Measurements from ENCODE around the gene SLC35D2.
"Not testable (repeated sequence)": the region's sequence is repeated elsewhere in the genome, so short reads cannot be mapped to it uniquely, and the experiment has no call there.

The SLC35D2 gene

DNA sequence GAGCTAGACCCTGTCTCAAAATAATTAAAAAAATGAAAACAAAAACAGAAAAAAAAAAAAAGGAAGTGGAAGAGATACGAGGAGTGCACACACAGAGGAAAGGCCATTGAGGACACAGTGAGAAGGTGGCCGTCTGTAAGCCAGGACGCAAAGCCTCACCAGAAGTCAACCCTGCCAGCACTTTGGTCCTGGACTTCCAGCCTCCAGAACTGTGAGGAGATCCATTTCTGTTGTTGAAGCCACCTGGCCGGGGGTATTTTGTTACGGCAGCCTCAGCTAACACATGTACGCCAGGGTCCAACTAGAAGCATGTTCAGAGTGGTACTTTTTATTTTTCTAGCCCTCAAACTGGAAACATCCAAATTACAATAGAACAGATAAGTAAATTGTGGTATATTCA is 21.8 kb downstream of the SLC35D2 start:
- DNase-seq (ENCODE audit: low spot score): no peak

DNA sequence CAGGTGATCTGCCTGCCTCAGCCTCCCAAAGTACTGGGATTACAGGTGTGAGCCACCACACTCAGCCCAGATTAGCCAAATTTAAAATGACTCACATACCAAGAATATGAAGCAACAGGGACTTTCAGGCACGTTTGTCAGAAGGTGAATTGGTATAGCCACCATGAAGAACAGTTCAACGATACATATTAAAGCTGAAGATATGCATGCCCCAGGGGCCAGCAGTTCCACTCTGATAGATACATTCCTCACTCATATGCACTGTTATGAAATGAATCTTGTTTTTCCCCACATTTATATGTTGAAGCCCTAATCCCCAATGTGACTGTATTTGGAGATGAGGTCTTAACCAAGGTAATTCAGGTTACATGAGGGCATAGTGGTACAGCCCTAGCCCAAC is 22.5 kb downstream of the SLC35D2 start:
- DNase-seq (ENCODE audit: low spot score): no peak

GRCh38 chr9:96360523-96360922 is 23.0 kb downstream of the SLC35D2 start:
- DNase-seq (ENCODE audit: low spot score): not testable (repeated sequence)

DNA sequence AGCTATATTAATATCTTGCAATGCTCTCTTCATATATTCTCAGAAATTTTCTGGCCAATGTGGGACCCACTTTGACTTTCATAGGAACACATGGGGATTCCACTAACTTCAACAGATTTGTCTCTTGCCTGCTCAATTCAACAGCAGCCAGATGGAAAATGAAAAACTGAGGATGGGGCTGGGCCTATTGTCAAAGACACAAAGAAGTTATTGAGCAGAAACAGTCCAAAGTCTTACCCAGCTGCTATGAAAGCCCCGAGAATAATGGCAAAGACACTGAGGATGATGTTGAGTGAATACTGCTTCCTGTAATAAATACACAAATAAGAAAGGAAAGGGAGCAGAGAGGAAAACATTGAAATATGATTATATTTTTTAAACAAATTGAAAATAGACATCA is 32.6 kb downstream of the SLC35D2 start:
- DNase-seq (ENCODE audit: low spot score): no peak

DNA sequence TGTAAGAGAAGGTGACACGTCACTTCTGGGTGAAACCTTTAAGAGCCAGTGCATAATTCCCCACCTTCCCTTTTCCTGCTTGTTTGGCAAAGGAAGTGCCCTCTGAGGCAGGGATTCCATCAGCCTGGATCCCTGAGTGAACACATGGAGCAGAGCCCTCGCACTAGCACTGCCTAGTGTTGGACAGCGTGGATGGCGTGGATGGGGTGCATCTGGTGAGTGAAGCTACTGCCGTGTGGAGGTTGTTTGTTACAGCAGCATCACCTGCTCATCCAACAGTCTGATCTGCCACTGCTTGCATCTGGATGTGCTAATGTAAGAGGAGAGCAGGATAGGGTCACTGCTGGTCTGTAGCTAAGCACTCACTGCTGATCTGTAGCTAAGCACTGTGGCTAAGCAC is 35.2 kb downstream of the SLC35D2 start:
- no peak for DNase-seq (ENCODE audit: low spot score)

DNA sequence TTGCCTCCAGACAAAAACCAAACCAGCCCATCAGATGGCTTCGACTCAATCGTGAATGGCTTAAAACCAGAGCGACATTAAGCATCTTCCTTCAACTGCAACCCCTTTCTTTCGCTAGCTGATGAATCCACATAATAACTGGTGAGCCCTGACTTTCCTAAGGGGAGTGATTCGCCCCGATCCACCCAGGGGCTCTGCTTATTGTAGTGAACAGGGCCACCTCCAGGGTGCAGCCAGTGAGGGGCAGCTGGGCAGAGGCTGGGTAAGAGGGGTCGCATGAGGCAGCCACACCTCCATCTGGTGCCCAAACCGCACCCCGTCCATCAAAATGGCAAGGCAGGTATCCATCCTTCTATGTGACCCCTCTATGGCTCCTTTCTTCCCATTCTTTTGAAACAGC is 38.0 kb downstream of the SLC35D2 start:
- no peak for DNase-seq (ENCODE audit: low spot score)

DNA sequence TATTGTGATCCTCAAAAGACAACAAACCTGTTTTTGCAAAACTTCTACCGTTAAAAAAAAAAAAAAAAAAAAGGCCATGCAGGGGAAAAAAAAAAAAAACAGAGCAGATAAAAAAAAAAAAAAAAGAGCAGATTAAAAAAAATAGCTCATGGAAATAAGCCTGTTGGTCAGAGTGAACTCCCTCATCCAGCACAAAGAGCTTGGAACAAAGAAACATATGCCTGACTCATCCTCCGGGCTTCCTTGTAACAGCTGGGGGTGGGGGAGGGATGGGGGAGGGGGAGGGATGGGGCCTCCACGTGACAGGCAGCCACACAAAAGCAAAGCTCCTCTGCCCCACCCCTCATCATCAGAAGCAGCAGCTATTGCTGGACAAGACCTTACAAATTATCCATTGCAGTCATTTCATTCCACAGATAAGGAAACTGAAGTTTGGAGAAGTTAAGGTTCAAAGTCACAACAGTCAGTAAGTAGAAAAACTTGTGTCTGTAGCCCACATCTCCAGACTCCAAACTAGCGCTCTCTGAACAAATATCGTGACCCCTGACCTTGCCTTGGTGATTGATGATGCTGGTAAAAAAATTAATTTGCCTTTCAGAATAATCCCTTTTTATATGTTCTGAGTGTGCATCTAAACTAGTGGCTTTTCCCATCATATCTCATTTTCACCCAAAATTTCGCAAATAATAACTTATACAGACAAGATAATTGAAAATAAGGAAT is 38.9 kb downstream of the SLC35D2 start:
- peak; percentile 17 for DNase-seq (ENCODE audit: low spot score)

DNA sequence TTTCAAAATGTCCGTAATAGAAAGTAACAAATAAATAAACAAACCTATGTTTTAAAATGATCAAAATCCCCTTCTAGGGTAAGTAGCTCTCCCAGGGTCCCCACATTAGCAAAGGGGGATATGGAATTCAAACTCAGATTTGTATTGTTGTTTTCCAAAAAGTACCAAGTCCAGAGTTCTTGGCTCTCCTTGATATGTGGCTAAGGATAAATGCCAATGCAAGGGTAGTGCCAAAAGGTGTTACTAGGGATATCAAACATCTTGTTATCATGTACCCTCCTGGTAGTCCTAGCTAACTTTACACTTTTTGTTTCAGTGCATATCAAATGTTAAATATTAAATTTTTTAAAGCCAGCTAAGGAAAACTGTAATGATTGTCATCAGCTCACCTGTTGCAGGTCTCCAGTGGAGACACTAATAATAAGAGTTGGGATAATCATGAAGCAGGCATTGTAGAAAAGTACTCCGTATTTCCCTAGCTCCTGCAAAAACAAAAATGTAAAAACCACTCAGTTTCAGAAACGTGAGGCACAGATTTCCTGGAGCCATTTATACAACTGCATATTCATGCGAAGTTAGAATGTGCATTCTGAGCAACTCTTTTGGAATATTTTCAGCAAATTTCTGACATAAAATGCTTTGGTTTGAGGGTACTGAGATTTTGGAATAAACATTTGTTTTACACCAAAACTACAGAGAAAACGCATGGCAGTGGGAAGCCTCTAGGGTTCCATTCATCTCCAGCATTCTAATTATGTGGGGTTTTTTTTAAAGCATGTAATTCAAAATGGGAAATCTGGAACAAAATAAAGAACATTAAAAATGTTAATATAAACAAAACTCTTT is 39.8 kb downstream of the SLC35D2 start:
- no peak for DNase-seq (ENCODE audit: low spot score)

DNA sequence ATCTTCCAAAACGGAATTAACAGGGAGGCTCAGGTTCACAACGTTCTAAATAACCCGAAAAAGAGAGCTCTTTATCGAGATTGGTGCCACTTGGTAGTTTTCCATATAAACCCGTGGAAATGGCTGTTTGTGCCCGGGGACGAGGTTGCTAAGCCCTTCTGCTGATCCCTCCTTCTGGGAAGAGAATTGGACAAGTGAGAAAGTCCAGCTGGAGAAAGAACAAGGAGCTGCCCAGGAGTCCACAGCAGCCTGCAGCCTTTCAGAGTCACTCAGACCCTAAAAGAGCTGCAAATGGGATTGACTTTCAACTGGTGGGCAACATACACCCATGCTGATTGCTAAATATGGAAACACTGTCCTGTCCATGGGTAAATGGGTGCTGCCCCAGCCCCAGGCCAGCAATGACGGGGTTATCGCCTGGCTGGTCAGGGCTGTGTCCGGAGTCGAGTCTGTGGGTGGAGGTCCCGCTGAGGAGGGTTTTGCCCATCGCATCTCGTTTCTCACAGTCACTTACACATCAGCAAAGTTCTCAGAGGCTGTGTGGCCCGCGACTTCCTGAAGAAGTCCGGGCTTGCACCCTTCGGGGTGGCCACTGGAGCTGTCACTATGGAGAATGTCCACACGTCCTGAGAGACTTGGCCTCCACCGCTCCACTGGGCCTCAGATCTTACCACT is 40.8 kb downstream of the SLC35D2 start:
- no peak for DNase-seq (ENCODE audit: low spot score)

- no peak for DNase-seq (ENCODE audit: low spot score)
Measured at GRCh38 chr9:96340707-96341106, 42.8 kb downstream of the SLC35D2 start.

DNA sequence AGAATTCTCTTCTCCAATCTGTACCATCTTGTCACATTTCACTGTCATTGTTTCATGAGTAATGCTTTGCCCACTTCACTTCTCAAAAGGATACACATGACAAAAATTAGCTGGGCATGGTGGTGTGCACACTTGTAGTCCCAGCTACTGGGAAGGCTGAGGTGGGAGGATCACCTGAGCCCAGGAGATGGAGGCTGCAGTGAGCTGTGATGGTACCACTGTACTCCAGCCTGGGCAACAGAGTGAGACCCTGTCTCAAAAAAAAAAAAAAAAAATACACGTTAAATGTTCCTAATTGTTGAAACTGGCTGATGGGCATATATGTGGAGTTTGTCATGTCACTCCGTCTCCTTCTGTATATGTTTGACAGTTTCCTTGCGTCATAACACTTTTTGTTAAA is 45.2 kb downstream of the SLC35D2 start:
- no peak for DNase-seq (ENCODE audit: low spot score)

DNA sequence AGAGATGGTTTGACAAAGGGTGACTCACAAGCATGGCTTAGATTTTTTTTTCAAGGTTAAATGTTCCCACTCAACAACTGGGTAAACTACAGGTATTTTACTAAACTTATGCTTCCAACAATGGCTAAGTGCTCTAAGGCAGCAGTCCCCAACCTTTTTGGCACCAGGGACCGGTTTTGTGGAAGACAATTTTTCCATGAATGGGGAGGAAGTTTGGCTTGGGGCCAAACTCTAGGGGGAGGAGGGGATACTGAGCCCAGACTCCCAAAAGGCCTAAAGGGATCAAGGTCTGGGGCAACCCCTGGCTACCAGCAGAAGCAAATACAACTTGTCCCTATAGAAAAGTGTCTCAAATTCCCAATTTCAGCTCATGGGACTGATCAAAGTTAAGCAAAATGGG is 49.6 kb downstream of the SLC35D2 start:
- no peak for DNase-seq (ENCODE audit: low spot score)

DNA sequence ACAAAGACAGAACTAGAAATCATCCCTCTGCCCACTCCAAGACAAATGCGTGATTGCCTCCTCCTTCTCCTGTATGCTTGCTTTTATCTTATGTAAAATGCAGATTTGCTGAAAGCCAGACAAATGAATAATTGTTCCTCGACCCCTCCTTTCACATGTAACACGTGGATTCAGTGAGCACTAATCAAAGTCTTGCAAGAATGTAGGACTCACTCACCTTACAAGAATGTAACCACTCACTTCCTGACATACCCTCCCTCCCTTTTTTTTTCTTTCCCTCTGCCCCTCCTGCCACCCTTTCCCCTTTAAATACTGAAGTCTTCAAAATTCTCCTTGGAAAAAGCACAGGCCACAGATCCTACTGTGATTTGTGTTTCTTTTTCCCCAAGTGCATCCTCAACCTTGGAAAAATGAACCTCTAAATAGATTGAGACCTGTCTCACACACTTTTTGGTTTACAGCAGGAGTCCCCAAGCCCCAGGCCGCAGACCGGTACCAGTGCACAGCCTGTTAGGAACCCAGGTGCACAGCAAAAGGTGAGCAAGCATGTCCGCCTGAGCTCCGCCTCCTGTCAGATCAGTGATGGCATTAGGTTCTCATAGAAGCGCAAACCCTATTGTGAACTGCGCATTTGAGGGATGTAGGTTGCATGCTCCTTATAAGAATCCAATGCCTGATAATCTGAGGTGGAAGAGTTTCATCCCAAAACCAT is 52.1 kb downstream of the SLC35D2 start:
- no peak for DNase-seq (ENCODE audit: low spot score)

DNA sequence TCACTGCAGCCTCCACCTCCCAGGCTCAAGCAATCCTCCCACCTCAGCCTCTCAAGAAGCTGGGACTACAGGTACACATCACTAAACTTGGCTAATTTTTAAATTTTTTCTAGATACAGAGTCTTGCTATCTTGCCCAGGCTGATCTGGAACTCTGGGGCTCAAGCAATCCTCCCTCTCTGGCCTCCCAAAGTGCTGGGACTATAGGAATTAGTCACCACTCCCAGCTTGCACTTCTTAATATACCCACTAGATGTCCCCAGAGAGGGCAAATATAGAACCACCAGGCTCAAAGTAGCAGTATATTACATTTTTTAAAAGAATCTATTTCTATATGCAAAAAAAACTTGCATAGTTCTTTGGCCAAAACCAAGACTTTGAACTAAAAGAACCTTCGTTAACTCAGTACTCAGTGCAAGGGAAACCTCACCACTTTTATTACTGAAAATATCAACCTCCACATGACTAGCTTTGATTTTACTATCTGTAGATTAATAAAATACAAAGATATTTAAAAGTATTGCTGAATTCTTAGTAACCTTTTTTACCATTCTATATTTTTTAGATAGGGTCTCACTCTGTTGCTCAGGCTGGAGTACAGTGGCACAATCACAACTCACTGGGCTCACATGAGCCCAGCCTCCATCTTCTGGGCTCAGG is 55.7 kb downstream of the SLC35D2 start:
- DNase-seq (ENCODE audit: low spot score): peak; percentile 36

- DNase-seq (ENCODE audit: low spot score): no peak
Measured at GRCh38 chr9:96323169-96323568, 60.3 kb downstream of the SLC35D2 start.

DNA sequence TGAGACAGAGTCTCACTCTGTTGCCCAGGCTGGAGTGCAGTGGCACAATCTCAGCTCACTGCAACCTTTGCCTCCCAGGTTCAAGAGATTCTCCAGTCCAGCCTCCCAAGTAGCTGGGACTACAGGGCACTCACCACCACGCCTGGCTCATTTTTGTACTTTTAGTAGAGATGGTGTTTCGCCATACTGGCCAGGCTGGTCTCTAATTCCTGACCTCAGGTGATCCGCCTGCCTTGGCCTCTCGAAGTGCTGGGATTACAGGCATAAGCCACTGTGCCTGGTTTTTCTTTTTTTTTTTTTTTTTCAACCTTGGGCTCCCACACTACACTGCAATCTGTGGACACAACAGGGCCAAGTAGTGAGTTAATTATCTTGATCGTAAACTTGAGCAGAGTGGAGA is 60.8 kb downstream of the SLC35D2 start:
- not testable (repeated sequence) for DNase-seq (ENCODE audit: low spot score)

DNA sequence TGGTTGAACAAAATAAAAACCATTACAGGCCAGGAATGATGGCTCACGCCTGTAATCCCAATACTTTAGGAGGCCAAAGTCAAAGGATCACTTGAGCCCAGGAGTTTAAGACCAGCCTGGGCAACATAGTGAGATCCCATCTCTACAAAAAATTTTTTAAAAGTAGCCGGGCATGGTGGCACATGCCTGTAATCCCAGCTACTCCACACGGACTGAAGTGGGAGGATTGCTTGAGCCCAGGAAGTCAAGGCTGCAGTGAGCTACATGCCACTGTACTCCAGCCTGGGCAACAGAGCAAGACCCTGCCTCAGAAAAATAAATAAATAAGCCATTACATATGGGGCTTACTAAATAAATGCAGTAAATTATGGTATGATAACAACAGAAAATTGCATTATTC is 61.3 kb downstream of the SLC35D2 start:
- not testable (repeated sequence) for DNase-seq (ENCODE audit: low spot score)

- no peak for DNase-seq (ENCODE audit: low spot score)
Measured at GRCh38 chr9:96321515-96321914, 62.0 kb downstream of the SLC35D2 start.

GRCh38 chr9:96320749-96321280 is 62.7 kb downstream of the SLC35D2 start:
- no peak for DNase-seq (ENCODE audit: low spot score)

- DNase-seq (ENCODE audit: low spot score): no peak
Measured at GRCh38 chr9:96318921-96319565, 64.5 kb downstream of the SLC35D2 start.

All from SK-N-DZ (cell line).